Left lobe of liver (tissue), 2 donors: Measurements from ENCODE around the gene TPRG1. TPM values are rescaled to one million over a fixed set of nuclear protein-coding genes. Genes with fewer than 3 reads are reported as not detected.
"Not testable (repeated sequence)": the region's sequence is repeated elsewhere in the genome, so short reads cannot be mapped to it uniquely, and the experiment has no call there.

Experiments
- ATAC-seq: fragments of 200-7000 bp; cut with Tn5 transposase; one replicate; pipeline ENCODE4 v1.9.1; 2020; ENCODE audit warnings: mild to moderate bottlenecking, moderate library complexity
- DNase-seq: peaks from one replicate; pipeline ENCODE4 v3.0.0-alpha.2; 2020; ENCODE audit warnings: low spot score
- total RNA-seq: library from RNA; stranded (reverse); gene quantifications from one replicate; pipeline ENCODE4 v1.2.1, GENCODE V29; 2021
- donor health status: DM: no; HTN: no; CAD: no; lungs with moderate emphysema.
- donor health status: DM: no; HTN: yes; CAD: no.

The TPRG1 gene
- total RNA-seq, 1 donor from 2014 or later: 33.3 TPM

GRCh38 chr3:189307963-189308362 lies 136.2 kb downstream of the TPRG1 start:
- ATAC-seq (no peak), DNase-seq (no peak)

- ATAC-seq: no peak
- DNase-seq: no peak
These were observed 136.8 kb downstream of the TPRG1 start for GRCh38 chr3:189308608-189309007.

GRCh38 chr3:189309400-189309975 lies 137.7 kb downstream of the TPRG1 start:
- ATAC-seq (no peak), DNase-seq (no peak)

GRCh38 chr3:189311521-189311920 lies 139.8 kb downstream of the TPRG1 start:
- ATAC-seq: no peak
- DNase-seq: no peak

GRCh38 chr3:189312866-189313265 lies 141.1 kb downstream of the TPRG1 start:
- DNase-seq: no peak
- ATAC-seq: no peak

GRCh38 chr3:189316296-189317019 lies 144.7 kb downstream of the TPRG1 start:
- DNase-seq (no peak), ATAC-seq (no peak)

GRCh38 chr3:189317911-189318310 lies 146.1 kb downstream of the TPRG1 start:
- ATAC-seq (no peak), DNase-seq (no peak)

- ATAC-seq (no peak), DNase-seq (no peak)
These were observed 148.7 kb downstream of the TPRG1 start for GRCh38 chr3:189320511-189320910.

- ATAC-seq (no peak), DNase-seq (no peak)
These were observed 150.6 kb downstream of the TPRG1 start for GRCh38 chr3:189322339-189322738.

- ATAC-seq: peak; percentile 63
These were observed 152.9 kb downstream of the TPRG1 start for GRCh38 chr3:189324538-189325138.

GRCh38 chr3:189325454-189325853 lies 153.7 kb downstream of the TPRG1 start:
- no peak for ATAC-seq
- no peak for DNase-seq

More at GRCh38 chr3:189324538-189325138, 152.9 kb downstream of the TPRG1 start:
- DNase-seq: no peak

- ATAC-seq, DNase-seq: not testable (repeated sequence)
These were observed 157.9 kb downstream of the TPRG1 start for GRCh38 chr3:189329630-189330029.

GRCh38 chr3:189330066-189330465 lies 158.3 kb downstream of the TPRG1 start:
- ATAC-seq (peak; percentile 19), DNase-seq (no peak)

- DNase-seq (no peak), ATAC-seq (no peak)
These were observed 159.2 kb downstream of the TPRG1 start for GRCh38 chr3:189331002-189331418.

- no peak for DNase-seq
- no peak for ATAC-seq
These were observed 162.5 kb downstream of the TPRG1 start for GRCh38 chr3:189334064-189334920.

GRCh38 chr3:189337673-189338091 lies 165.9 kb downstream of the TPRG1 start:
- ATAC-seq: no peak
- DNase-seq: no peak

GRCh38 chr3:189338366-189338765 lies 166.6 kb downstream of the TPRG1 start:
- DNase-seq (no peak), ATAC-seq (no peak)

- DNase-seq (no peak), ATAC-seq (no peak)
These were observed 168.2 kb downstream of the TPRG1 start for GRCh38 chr3:189339996-189340395.

- DNase-seq (no peak), ATAC-seq (peak; percentile 31)
These were observed 169.1 kb downstream of the TPRG1 start for GRCh38 chr3:189340680-189341460.

- DNase-seq (no peak), ATAC-seq (no peak)
These were observed 171.0 kb downstream of the TPRG1 start for GRCh38 chr3:189342811-189343210.
